ENCODE data around the gene LRP5.

The LRP5 gene

DNA sequence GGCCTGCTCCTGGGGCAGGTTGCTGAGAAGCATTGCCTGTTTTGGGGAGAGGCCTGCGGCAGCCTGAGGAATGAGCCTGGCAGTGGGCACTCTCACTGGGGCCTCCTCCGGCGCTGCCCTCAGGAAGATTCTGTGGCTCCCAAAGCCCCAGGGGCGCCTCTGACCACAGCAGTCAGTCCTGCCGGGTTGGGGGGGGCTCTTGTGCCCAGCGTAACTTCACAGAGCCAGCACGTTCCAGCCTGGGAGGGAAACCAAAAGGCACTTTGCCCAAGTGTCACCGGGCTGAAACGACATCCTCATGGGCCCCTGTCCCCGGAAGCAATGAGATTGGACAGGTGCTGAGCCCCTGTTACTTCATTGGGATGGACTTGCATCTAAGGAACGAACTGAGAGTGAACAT, 4.3 kb upstream of the LRP5 start:
- DNase-seq (ENCODE audit: low read depth in 2 of 3, low spot score in 2 of 3): no peak

DNA sequence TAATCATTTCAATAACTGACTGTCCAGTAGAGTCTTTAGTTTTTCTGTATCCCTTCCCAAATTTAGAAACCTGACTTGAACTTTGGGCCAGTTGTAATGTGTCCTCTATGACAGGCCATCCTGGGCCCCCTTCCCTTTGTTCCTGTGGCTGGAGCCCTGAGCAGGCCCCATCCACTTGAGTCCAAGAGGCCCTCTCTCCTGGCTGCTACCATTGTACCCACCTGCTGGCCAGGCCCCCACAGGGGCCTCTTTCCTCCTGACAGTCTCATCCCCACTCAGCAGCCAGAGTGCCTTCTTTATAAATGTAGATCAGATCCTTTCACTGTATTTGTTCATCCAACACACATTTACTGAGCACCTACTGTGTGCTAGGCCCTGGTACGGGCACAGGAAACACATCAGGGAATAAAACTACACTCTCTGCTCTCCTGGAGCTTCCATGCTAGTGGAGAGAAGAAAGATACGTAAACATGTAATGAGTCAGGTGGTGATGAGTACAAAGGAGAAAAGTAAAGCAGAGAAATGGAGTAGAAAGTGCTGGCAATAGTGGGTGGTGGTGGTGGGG, 2.7 kb upstream of the LRP5 start:
- DNase-seq (ENCODE audit: low read depth in 2 of 3, low spot score in 2 of 3): no peak

DNA sequence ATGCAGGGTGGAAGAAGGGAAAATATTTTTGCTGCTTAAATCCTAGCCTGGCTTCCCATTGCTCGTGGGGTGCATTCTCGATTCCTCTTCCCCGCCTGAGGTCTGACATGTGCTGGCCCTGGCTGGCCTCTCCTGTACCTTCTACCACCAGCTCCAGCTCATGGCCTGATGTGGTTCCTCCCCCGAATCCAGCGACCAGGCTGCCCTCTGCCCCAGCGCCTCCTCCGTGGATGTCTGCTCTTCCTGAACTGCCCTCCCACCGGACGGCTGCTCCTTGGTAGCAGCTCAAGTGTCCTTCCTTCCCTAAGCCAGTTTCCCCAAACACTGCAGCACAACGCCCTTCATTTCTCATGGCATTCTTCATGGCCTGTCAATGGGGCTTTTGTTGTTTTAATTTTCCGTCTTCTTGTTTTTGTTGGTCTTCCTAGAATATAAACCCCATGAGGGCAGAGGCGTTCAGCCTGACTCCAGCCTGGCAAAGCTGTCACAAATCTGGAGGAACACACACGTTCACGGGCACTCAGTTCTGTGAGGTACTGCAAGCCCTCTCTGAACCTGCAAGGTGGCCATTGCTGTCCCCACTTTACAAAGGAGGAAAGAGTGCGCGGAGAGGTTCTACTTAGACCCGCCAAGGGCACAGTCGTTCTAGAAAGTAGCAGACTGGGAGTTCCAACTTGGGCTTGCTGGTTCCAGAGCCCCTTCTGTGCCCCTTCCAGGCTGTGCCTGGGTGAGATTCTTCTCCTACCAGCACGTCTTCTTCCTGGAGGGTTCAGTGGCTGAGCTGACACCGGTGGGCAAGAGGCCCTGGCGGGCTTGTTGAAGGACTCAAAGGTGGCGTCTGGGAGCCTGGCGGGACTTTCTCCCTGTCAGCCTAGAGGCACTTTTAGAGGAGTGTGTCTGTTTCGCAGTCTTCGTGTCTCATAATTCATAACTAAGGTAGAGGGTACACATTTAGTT, 953 bp upstream of the LRP5 start:
- DNase-seq (ENCODE audit: low read depth in 2 of 3, low spot score in 2 of 3): no peak

- DNase-seq (ENCODE audit: low read depth in 2 of 3, low spot score in 2 of 3): no peak
These were observed 586 bp downstream of the LRP5 start for GRCh38 chr11:68312780-68313573.

DNA sequence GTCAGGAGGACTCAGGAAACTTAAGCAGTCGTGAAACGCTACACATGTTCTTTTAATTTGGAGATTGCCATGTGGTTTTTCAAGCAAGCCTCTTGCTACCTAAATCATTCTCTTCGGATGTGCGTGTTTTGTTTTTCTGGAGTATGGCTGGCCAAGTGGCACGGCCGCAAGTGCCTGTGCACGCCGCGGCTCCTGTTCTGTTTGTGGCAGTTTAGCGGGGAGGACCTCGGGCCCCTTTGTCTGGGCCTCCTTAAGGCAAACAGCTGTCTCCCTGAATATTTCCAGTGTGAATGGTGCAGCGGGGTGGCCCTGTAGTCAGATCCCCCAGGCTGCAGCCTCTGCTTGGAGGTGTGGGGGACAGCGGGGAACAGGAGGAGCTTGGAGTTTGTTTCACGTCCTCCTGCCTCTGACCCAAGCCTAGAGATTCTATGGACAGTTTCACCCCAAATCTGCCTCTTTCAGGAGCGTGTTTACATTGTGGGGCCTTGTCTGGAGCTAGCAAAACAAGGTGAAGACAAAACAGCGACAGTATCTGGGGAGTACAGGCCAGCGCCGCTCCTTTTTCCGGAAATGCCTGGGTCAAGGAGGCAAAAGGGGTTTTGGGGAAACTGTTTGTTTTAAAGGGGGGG, 1.3 kb downstream of the LRP5 start:
- DNase-seq (ENCODE audit: low read depth in 2 of 3, low spot score in 2 of 3): no peak

DNA sequence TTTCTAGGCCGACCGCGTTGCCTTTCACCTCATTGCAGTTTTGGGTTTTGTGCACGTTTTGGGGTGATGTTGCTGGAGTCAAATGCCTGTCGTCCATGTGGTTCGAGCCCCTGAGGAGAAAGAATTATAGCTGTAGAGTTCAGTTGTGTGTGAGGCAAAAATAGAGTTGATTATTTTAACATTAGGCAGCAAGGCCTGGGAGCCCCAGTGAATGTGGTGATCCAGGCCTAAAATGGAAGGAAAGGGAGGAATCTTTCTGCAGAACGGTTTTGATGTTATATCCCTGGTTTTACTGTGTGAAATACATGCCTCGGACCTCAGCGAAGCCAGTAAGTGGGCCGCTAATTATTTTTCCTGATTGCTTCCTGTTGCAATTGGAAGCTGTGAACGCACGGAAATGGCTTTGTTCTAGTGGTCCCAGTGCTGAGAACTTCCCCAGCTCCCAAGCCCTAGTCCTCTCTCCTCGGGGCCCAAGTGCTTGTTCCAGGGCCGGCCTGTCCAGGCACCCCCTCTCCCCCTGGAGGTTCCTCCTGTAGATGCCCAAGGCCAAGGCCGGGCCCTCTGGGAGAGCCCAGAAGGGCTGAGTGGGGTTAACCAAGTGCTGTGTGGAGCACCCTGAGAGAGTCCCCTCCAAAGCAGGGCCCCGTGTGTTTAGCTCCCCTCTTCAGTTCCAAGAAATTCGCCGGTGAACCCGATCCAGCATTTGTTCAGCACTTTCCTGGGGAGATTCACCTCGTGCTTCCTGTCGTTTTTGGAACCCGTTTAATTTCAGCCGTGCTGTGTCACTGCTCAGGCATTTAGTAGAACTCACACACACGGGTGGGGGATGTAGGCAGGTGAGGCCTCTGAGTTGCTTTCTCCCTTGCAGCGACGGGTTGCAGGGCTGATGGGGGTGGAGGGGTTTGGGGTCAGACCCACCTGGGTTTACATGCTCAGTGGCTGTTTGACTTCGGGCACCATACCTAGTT, 2.1 kb downstream of the LRP5 start:
- no peak for DNase-seq (ENCODE audit: low read depth in 2 of 3, low spot score in 2 of 3)

DNA sequence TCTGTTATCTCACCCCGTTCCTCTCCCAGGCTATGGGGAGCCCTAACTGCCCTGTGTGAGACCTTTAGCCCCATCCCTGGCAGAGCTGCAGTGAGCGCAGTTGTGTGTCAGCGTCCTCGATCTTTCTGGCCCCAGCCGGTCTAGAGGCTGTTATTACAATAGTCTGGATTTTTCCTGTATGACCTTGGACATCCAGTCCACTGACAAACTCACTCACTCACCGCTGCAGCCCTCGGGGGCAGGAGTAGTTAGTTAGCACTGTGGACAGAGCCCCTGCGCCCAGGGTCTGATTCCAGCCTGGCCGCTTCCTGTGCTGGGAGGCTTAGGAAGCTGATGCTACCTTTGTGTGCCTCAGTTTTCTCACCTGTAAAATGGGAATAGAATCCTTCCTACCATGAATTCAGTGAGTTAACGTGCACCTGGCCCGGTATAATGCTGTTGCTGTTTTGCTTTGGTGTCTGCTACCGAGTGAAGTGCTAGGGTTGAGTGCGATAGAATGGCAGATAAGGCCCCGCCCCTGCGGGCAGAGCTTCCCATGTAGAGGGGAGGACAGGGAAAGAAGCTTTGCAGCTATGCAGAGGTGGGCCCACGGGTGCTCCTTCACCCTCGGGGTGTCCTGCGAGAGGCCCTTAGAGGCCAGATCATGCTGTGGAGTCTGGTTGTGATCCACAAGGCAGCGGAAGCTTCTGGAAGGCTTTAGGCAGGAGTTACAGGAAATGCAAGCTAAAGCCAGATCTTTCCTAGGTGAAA, 3.0 kb downstream of the LRP5 start:
- no peak for DNase-seq (ENCODE audit: low read depth in 2 of 3, low spot score in 2 of 3)

- no peak for DNase-seq (ENCODE audit: low read depth in 2 of 3, low spot score in 2 of 3)
These were observed 4.9 kb downstream of the LRP5 start for GRCh38 chr11:68317147-68317785.

DNA sequence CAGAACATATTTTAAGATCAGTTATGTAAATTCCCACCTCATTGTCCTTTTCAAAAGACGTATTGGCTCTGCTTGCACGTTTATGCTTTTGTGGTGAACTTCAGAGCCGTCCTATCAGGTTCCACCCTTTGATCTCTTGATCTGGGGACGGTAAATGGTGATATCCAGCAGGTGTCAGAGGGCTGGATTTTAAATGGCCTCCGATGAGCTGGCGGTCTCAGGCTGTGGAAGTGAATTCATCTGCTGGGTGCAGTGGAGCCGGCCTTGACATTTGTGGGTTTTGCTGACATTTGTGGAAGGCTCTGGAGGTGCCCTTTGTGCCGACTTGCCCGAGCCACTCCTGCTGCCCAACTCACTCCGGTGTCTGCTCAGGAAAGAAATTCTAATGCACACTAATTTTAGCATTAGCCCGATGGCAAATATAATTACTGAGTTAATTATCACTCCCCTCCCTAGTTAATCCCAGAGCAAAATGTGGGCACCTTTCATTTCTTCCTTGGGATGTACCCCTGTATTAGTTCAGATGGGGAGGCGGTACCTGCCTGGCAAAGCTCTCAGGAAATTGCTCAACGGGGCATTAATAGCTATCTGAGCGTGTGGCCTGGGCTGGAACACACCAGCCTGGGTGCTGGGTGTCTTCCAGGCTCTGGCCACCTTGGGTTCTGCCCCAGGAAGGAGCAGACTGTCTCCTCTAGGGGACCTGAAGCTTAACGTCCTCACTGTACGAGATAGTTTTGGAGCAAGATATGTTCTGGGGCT, 9.1 kb downstream of the LRP5 start:
- no peak for DNase-seq (ENCODE audit: low read depth in 2 of 3, low spot score in 2 of 3)

DNA sequence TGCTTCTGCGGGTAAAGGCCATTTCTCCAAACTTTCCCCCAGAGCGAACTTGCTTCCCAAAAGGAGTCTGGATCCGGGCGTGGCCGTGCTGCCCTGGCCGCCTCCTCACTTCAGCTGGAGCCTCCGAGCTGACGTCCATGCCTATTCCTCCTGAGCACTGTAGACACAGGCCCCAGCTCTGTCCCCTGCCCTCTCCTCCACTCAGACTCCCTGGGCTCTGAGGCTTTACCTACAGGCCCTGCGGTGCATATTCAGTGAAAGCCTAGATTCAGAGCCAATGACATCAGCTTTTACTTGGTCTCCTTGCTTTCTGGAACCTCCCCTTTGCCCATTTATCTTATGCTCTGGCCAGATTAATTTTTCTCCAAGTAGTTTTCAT, 9.7 kb downstream of the LRP5 start:
- DNase-seq (ENCODE audit: low read depth in 2 of 3, low spot score in 2 of 3): no peak

- no peak for DNase-seq (ENCODE audit: low read depth in 2 of 3, low spot score in 2 of 3)
These were observed 11.8 kb downstream of the LRP5 start for GRCh38 chr11:68324241-68324640.

- no peak for DNase-seq (ENCODE audit: low read depth in 2 of 3, low spot score in 2 of 3)
These were observed 12.3 kb downstream of the LRP5 start for GRCh38 chr11:68324695-68325094.

DNA sequence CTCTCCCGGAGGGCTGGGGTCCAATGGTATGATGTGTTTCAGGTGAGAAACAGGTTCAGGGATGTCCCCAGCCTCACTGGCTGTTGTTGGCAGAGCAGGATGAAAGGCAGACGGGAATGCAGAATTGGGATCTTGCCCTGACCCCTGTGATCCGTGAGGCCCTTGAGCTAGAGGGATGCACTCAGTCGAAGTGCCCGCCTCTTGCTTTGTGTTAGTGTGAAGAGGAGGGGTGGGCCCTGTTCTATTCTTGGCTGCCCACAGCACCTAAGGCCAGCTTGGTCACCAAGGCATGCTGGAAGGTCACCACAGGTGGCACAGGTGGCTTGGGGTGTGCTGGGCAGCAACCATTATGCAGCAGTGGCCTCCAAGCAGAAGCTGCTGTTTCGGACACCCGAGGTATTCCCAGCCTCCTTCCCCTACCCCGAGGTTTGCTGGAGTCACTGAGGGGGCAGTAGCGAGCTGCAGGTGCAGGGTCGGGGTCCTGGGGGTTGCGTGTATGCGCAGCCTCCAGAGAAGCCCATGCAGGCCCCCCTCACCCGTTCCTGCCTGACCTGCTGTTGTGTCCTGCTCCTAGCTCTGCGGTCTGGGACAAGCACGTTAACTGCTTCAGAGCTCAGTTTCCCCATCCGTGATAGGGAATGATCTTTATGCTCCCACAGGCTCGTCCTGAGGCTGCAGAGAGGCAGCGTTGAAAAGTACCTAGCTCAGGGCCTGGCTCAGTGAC, 13.0 kb downstream of the LRP5 start:
- DNase-seq (ENCODE audit: low read depth in 2 of 3, low spot score in 2 of 3): no peak

DNA sequence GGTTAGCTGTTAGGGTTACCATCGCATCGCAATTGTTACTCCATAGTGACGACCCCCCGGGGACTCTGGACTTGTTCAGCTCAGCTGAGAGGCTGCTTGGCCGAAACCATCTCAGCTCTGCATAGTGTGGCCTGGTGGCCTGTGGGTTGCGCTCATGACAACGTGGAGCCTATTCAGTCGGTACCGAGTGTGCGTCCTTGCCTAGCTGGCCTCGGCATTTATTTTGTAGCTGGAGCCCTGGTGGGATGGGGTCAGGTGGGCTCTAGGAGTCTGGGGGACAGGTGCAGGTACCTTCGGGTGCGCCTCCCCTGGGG, 13.5 kb downstream of the LRP5 start:
- no peak for DNase-seq (ENCODE audit: low read depth in 2 of 3, low spot score in 2 of 3)

GRCh38 chr11:68326334-68327215, 14.2 kb downstream of the LRP5 start:
- no peak for DNase-seq (ENCODE audit: low read depth in 2 of 3, low spot score in 2 of 3)

- no peak for DNase-seq (ENCODE audit: low read depth in 2 of 3, low spot score in 2 of 3)
These were observed 15.4 kb downstream of the LRP5 start for GRCh38 chr11:68327586-68328370.

All from activated CD8-positive, alpha-beta memory T cell treated with anti-CD3 and anti-CD28 coated beads for 48 hours (primary cell).